ENCODE results near the gene SETD1A. TPM values are rescaled to one million over a fixed set of nuclear protein-coding genes. Genes with fewer than 3 reads are reported as not detected.

SETD1A gene
- total RNA-seq, 2 donors from 2014 or later: 11.8 to 17.7 TPM

DNA sequence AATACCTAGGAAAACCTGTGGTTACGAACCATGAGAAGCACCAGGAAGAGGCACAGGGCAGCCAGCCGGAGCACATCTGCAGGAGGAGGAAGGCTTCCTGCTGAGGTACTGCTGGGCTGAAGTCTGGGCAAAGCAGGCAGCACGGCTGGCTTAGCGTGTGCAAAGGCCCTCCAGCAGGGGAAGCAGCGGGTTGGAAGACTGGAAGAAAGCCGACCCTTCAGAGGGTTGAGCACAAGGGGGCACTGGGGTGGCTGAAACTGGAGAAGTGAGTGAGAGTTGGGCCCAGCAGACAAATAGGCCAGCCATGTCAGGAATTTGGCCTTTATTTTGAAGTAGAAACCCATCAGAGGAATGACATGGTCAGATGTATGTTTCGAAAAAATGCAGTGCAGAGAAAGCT, 15.3 kb downstream of the SETD1A start:
- intact Hi-C loops (cut with DNase I): no loop called here
- no peak for DNase-seq (ENCODE audit: low spot score)

DNA sequence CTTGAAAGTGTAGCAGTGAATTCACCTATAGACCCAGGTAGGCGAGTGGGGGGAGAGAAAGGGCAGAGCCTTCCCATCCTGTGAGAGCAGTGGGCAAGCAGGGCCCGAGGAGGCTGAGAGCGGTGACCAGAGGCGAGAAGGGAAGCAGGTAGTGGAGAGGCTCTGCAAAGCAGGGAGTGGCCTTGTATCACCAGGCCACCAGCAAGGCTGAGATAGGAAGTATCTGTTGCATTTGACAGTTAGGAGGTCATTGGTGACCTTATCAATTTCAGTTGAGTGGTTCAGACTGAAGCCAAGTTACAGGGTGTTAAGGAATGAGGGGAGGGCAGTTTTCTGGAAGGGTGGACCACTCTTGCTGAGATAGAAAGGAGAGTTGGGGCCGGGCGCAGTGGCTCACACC, 16.8 kb downstream of the SETD1A start:
- intact Hi-C loops (cut with DNase I): no loop called here
- DNase-seq (ENCODE audit: low spot score): no peak

DNA sequence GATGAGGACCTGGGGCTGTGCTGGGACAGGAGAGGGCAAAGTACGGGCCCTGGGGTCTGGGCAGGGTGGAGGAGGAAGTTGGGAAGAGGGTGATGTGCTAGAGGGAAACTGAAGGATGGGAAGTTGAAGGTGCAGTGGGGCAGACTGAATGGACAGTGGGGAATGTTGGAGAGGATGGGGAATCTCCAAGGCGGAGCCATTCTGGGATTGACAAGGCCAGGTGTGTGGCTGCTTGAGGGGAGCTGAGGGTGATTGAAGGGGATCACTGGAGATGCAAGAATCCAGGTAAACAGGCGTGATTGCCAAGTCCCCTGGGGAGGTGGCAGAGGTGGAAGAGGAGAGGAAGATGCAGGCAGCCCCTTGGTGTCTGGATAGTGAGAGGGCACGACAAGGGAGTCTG, 18.9 kb downstream of the SETD1A start:
- intact Hi-C loops (cut with DNase I): no loop called here
- no peak for DNase-seq (ENCODE audit: low spot score)

DNA sequence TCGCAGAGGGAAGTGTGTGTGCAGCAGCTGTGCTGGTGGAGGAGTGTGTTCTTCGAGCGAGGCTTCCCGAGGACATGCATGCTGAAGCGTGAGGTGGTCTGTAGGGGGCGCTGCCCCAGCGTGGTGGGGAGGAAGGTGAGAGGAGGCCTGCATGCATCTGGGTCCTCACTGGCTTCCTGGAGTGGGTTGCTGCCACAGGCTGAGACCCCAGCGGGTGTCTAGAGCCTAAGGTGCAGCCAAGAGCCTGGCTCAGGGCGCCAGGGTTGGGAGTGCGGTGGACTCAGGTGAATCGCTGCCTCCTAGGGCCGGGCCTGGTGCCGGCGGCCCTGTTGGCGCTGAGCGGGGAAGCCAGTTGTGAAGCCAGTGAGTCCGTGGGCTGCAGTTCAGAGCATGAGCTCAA, 19.9 kb downstream of the SETD1A start:
- DNase-seq (ENCODE audit: low spot score): no peak
- intact Hi-C loops (cut with DNase I): no loop called here

DNA sequence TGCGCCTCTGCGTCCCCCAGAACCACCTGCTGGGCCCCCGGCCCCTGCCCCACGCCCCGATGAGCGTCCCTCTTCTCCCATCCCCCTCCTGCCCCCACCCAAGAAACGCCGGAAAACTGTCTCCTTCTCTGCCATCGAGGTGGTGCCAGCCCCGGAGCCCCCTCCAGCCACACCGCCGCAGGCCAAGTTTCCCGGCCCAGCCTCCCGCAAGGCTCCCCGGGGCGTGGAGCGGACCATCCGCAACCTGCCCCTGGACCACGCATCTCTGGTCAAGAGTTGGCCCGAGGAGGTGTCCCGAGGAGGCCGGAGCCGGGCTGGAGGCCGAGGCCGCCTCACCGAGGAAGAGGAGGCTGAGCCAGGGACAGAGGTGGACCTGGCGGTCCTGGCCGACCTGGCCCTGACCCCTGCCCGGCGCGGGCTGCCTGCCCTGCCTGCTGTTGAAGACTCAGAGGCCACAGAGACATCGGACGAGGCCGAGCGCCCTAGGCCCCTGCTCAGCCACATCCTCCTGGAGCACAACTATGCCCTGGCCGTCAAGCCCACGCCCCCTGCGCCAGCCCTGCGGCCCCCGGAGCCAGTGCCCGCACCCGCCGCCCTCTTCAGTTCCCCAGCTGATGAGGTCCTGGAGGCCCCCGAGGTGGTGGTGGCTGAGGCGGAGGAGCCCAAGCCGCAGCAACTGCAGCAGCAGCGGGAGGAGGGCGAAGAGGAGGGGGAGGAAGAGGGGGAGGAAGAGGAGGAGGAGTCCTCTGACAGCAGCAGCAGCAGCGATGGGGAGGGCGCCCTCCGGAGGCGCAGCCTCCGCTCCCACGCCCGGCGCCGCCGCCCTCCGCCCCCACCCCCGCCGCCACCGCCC, 21.8 kb downstream of the SETD1A start:
- intact Hi-C loops (cut with DNase I): loop anchor here in 1 of 2 donors (10.0 kb wide), 3 partner anchors 115 to 885 kb away; partner anchors contain the start of genes ARMC5 and VKORC1
- no peak for DNase-seq (ENCODE audit: low spot score)

DNA sequence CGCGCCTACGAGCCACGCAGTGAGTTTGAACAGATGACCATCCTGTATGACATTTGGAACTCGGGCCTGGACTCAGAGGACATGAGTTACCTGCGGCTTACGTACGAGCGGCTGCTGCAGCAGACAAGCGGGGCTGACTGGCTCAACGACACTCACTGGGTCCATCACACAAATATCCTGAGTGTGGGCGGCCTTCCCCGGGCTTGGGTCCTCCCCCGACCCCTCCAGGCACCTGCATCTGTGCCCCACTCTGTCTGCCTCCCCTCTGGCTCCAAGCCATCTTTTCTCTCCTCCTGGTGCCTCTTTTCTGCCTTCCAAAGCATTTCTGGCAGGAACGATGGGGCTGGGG, 22.4 kb downstream of the SETD1A start:
- intact Hi-C loops (cut with DNase I): loop anchor here in 1 of 2 donors (10.0 kb wide), 3 partner anchors 115 to 885 kb away; partner anchors contain the start of genes ARMC5 and VKORC1
- DNase-seq (ENCODE audit: low spot score): no peak

DNA sequence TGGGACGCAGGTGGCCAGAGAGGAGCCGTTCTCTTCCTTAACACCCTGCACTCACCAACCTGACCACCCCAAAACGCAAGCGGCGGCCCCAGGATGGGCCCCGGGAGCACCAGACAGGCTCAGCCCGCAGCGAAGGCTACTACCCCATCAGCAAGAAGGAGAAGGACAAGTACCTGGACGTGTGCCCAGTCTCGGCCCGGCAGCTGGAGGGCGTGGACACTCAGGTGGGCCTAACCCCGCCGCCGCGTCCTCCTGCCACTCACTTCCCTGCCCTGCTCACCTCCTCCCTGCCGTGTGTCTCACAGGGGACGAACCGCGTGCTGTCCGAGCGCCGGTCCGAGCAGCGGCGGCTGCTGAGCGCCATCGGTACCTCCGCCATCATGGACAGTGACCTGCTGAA, 22.9 kb downstream of the SETD1A start:
- no peak for DNase-seq (ENCODE audit: low spot score)
- intact Hi-C loops (cut with DNase I): loop anchor here in 1 of 2 donors (10.0 kb wide), 3 partner anchors 114 to 884 kb away; partner anchors contain the start of genes ARMC5 and VKORC1

DNA sequence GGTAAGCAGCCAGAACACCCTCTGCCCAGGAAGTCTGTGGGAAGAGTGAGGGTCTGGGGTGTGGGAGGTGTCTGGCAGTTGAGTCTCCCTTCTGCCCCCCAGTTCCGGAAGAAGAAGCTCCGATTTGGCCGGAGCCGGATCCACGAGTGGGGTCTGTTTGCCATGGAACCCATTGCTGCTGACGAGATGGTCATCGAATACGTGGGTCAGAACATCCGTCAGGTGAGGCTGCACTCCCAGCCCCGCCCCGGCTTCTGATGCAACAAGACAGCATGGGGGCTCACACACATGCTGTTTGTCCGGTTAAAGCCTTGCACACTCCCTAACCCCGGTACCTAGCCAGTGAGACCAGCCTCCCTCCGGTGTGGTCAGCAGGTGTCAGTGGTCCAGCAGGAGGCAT, 23.4 kb downstream of the SETD1A start:
- no peak for DNase-seq (ENCODE audit: low spot score)
- intact Hi-C loops (cut with DNase I): loop anchor here in 1 of 2 donors (10.0 kb wide), 3 partner anchors 114 to 884 kb away; partner anchors contain the start of genes ARMC5 and VKORC1

DNA sequence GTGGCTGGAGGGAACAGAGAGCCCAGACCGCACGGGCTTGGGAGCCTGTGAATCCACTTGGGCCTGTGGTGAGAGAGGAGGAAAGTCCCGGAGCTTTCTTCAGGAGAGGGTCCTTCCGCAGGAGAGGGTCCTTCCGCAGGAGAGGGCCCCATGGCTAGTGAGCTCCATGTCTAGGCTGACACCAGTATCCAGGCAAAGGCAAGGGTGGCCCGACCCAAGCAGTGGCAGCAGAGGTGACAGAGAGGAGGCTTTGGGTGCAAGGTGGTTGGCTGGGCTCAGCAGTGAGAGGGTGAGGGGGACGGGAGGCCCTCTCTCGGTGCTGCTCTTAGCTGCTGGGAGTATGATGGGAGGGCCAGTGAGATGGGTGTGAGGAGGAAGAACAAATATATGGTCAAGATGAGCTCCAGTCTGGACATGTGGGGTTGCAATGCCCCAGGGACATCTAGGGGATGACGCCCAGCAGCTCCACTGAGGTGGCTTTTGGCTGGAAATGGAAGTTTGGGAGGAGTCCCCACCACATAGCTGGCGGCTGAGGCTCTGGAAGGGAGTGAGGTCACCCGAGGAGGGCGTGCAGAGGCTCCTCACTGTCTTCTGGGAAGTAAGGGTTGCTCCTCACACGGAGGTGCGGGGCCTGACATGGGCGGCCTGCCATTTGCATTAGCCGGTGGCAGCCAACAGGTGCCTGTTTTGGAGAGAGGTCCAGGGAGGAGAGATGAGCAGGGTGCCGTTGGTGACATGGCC, 25.2 kb downstream of the SETD1A start:
- intact Hi-C loops (cut with DNase I): loop anchor here in 1 of 2 donors (10.0 kb wide), 3 partner anchors 112 to 882 kb away; partner anchors contain the start of genes ARMC5 and VKORC1
- peak; percentile 91 for DNase-seq (ENCODE audit: low spot score)

DNA sequence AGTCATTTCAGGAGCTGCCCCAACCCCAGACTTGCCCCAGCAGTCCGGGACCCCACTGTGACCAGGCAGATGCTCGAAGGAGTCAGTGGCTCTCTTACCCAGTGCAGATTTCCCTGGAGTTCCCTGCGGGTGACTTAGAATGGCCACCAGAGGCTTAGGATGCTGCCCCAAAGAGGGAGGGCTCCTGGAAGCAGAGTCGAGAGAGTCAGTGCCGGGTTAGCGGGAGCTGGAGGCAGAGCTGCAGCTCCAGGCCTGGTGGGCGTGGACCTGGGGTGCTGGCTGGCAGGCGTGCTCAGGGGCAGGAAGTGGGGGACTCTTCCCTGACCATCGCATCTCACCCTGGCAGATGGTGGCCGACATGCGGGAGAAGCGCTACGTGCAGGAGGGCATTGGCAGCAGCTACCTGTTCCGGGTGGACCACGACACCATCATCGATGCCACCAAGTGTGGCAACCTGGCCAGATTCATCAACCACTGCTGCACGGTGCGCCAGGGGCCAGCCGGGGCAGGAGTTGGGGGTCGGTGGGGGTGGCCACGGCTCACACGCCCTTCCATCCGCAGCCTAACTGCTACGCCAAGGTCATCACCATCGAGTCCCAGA, 25.8 kb downstream of the SETD1A start:
- no peak for DNase-seq (ENCODE audit: low spot score)
- intact Hi-C loops (cut with DNase I): loop anchor here in 1 of 2 donors (10.0 kb wide), 3 partner anchors 111 to 881 kb away; partner anchors contain the start of genes ARMC5 and VKORC1

DNA sequence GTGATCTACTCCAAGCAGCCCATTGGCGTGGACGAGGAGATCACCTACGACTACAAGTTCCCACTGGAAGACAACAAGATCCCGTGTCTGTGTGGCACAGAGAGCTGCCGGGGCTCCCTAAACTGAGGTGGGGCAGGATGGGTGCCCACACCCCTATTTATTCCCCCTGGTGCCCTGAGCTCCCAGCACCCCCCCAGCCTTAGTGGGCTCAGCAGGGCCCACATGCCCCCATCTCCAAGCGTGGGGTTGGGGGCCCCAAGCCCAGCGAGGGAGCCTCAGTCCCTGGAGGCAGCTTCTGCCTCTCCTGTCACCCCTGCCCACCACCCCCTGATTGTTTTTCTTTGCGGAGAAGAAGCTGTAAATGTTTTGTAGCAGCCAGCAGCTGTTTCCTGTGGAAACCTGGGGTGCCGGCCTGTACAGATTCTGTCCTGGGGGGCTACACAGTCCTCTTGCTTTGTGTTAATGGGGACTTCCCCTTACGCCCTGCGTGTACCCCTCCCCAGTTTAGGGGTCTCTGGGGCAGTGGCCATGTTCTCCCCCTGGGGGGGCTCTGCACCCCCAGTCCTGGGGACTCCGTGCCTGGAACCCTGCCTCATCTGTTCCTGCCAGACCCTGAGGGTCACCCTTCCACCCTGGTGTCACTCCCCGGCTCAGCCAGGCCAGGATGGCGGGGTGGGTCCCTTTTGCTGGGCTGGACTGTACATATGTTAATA, 26.5 kb downstream of the SETD1A start:
- no peak for DNase-seq (ENCODE audit: low spot score)
- intact Hi-C loops (cut with DNase I): loop anchor here in 1 of 2 donors (10.0 kb wide), 3 partner anchors 111 to 881 kb away; partner anchors contain the start of genes ARMC5 and VKORC1

DNA sequence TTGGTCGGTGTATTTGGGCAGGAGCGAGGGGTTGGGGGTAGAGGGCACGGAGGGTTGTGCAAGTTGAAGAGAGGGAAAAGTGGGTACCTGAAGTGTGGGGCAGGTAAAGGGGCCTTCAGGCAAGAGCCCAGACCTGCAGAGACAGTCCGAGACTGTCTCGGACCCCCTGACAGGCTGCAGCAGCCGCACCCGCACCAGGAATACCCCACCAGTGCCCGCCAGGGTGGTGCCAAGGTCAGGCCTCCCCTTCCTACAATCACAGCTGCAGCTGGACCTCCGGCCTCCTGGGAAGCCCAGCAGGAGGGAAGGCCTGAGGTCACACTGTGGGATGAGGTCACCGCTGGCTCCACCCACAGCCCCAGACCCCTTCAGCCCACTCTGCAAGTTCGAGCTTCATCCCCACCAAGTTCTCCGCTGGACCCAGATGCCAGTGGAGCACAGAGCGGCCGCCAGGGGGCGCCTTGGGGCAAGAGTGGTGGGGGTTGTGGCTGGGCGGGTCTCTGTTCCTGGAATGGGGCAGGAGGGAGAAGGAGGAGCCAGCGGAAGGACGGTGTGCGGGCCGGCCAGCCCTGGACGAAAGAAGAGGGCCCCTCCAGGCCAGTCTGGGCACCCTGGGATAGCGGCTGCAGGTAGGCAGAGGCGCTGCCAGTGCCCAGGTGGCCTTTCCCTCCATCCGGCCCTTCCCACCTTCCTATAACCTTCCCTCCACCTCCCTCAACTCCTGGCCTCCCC, 27.3 kb downstream of the SETD1A start, which contains the start of gene HSD3B7:
Gene HSD3B7 (plus strand): TSS at position 539 of the 732 bp plus-strand sequence. CDS start 452 bp downstream, outside the sequence.
- intact Hi-C loops (cut with DNase I): loop anchor here in 1 of 2 donors (10.0 kb wide), 3 partner anchors 110 to 880 kb away; partner anchors contain the start of genes ARMC5 and VKORC1
- peak; percentile 97 for DNase-seq (ENCODE audit: low spot score)

DNA sequence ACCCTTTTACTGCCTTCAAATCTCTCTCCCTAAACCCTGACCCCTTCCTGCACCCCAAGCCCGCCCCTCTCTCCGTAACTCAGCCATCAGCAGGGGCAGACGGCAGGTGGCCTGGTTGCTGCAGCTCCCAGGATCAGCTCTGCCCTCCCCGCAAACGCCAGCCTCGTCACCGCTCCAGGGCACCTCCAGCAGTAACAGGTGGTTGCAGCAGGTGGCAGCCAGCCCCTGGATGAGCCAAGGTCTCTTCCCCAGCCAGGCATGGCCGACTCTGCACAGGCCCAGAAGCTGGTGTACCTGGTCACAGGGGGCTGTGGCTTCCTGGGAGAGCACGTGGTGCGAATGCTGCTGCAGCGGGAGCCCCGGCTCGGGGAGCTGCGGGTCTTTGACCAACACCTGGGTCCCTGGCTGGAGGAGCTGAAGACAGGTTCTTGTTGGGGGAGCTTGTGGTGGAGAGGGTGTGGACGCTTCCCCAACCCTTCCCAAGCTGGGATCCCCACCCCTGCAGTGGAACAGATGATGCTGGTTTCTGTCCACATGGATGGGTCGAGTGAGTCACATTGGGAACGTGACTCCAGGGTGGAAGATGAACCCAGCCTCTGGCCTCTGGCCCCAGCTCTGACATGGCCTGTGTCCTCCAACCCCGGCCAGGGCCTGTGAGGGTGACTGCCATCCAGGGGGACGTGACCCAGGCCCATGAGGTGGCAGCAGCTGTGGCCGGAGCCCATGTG, 28.0 kb downstream of the SETD1A start:
- peak; percentile 87 for DNase-seq (ENCODE audit: low spot score)

DNA sequence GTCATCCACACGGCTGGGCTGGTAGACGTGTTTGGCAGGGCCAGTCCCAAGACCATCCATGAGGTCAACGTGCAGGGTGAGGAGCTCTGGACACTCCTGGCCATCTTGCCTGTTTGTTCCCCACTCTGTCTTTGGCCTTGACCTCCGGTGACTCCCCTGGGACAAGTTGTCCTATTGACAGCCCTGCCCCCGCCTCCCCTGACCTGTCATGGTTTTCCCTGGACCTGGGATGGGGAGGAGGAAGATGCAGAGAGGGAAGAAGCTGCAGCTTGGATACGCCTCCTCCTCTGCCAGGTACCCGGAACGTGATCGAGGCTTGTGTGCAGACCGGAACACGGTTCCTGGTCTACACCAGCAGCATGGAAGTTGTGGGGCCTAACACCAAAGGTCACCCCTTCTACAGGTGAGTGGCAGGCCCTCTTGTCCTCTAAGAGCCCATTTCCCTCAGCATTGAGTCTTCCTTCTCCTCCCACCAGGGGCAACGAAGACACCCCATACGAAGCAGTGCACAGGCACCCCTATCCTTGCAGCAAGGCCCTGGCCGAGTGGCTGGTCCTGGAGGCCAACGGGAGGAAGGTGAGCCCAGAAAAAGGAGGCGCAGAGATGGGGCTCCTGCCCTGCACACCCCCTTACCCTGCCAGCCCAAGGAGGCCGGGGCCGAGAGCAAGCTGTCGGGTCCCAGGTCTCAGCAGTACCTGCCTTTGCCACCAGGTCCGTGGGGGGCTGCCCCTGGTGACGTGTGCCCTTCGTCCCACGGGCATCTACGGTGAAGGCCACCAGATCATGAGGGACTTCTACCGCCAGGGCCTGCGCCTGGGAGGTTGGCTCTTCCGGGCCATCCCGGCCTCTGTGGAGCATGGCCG, 28.8 kb downstream of the SETD1A start:
- intact Hi-C loops (cut with DNase I): loop anchor here in 1 of 2 donors (10.0 kb wide), 3 partner anchors 108 to 878 kb away; partner anchors contain the start of genes ARMC5 and VKORC1
- DNase-seq (ENCODE audit: low spot score): no peak

More for the DNA sequence above, 28.0 kb downstream of the SETD1A start:
- intact Hi-C loops (cut with DNase I): loop anchor here in 1 of 2 donors (10.0 kb wide), 3 partner anchors 109 to 879 kb away; partner anchors contain the start of genes ARMC5 and VKORC1

DNA sequence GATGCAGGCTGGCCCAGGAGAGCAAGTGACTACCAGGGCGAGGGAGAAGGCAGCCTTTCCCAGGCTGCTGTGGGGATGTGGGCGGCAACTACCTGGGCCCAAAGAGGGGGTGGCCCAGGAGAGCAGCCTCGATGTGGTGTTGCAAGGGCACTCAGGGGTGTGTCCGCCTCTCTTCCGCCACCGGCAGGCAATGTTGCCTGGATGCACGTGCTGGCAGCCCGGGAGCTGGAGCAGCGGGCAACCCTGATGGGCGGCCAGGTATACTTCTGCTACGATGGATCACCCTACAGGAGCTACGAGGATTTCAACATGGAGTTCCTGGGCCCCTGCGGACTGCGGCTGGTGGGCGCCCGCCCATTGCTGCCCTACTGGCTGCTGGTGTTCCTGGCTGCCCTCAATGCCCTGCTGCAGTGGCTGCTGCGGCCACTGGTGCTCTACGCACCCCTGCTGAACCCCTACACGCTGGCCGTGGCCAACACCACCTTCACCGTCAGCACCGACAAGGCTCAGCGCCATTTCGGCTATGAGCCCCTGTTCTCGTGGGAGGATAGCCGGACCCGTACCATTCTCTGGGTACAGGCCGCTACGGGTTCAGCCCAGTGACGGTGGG, 30.1 kb downstream of the SETD1A start:
- intact Hi-C loops (cut with DNase I): loop anchor here in 1 of 2 donors (10.0 kb wide), 3 partner anchors 107 to 877 kb away; partner anchors contain the start of genes ARMC5 and VKORC1
- no peak for DNase-seq (ENCODE audit: low spot score)

Measured in posterior vena cava (tissue), 2 donors.